Coronary artery (tissue), 2 donors: ENCODE measurements around the gene RPL12.

ENCODE experiments used
- DNase-seq: peaks from one replicate; pipeline ENCODE4 v3.0.0-alpha.2; 2017; ENCODE audit warnings: low spot score
- H3K27ac ChIP-seq, 2 donors: fragments of 200-600 bp; sonication (generic); one replicate each; pipeline ENCODE4 v1.5.1; 2016 to 2019
- H3K4me3 ChIP-seq: fragments of 200-600 bp; sonication (generic); 2 replicates; pipeline ENCODE4 v1.5.1; 2016; ENCODE audit warnings: mild to moderate bottlenecking, moderate library complexity
- CTCF ChIP-seq: fragments of 200-600 bp; sonication (generic); IDR thresholded peaks from one replicate; pipeline ENCODE4 v1.5.1; 2019; ENCODE audit warnings: antibody characterized with exemption

RPL12 gene

GRCh38 chr9:127399736-127400269 lies 51.4 kb downstream of the RPL12 start:
- TF ChIP-seq CTCF, result no peak
- H3K27ac ChIP-seq, result no peak overlapping the region
- no peak for DNase-seq

GRCh38 chr9:127398715-127399400 lies 52.3 kb downstream of the RPL12 start:
- no peak overlapping the region for H3K27ac ChIP-seq
- DNase-seq, result no peak

More at GRCh38 chr9:127399736-127400269, 51.4 kb downstream of the RPL12 start:
- no peak overlapping the region for H3K4me3 ChIP-seq

GRCh38 chr9:127398275-127398647 lies 52.9 kb downstream of the RPL12 start:
- no peak for DNase-seq
- peak overlapping the region in 1 of 2 donors; percentile 95 for H3K27ac ChIP-seq
- H3K4me3 ChIP-seq, result peak overlapping the region; percentile 99
- no peak for TF ChIP-seq CTCF

More at GRCh38 chr9:127398715-127399400, 52.3 kb downstream of the RPL12 start:
- no peak for TF ChIP-seq CTCF
- H3K4me3 ChIP-seq, result no peak overlapping the region
